HCT116 (cell line): ENCODE measurements around the gene SEC16B. TPM values are rescaled to one million over a fixed set of nuclear protein-coding genes. Genes with fewer than 3 reads are reported as not detected.

ENCODE experiments used
- ATAC-seq: fragments of 200-7000 bp; cut with Tn5 transposase; 2 replicates; pipeline ENCODE4 v1.9.1; 2020; ENCODE audit warnings: mild to moderate bottlenecking, moderate library complexity
- BruUV-seq: library from RNA; stranded (reverse); fragments of 400-500 nt; replicated peaks from 2 replicates; lab custom pipeline; 2021; lab: Mats Ljungman, UMichigan
- CTCF ChIA-PET: fragments of 300-600 bp; sonication (Branson Sonifier 250); formaldehyde crosslinking; loops from one replicate; lab custom pipeline; 2021; ENCODE audit warnings: antibody characterized with exemption; lab: Charles Lee
- POLR2A ChIA-PET: fragments of 300-600, 350-600 bp; sonication (Branson Sonifier 250); formaldehyde crosslinking; loops from one replicate; lab custom pipeline; 2021; ENCODE audit warnings: antibody characterized with exemption; lab: Charles Lee
- RAD21 ChIA-PET, 2 experiments: fragments of 300-600 bp; sonication (Branson Sonifier 250); formaldehyde crosslinking; loops; one replicate each; lab custom pipeline; 2023; ENCODE audit warnings: low total read pairs in 2 of 2; ENCODE audit not compliant: uncharacterized antibody in 2 of 2, unreplicated experiment in 2 of 2, low non-redundant PET in 1 of 2; lab: Charles Lee
- DNase-seq: peaks from one replicate; pipeline ENCODE4 v3.0.0-alpha.2; 2010; ENCODE audit warnings: low read depth, low spot score
- H2AFZ ChIP-seq: fragments of 200-600 bp; shearing (Covaris generic), sonication (generic); 2 replicates; pipeline ENCODE4 v1.6.1; 2017; ENCODE audit warnings: low read depth, mixed run types, mixed read lengths, antibody characterized with exemption, low read length; ENCODE audit not compliant: poor library complexity, severe bottlenecking
- H3K27ac ChIP-seq: 2 replicates; pipeline ENCODE4 v1.5.1; 2012; ENCODE audit warnings: low read depth, low read length
- H3K27me3 ChIP-seq: fragments of 200-600 bp; sonication (generic); 2 replicates; pipeline ENCODE4 v1.6.1; 2016; ENCODE audit warnings: mixed run types, low read length, mixed read lengths; ENCODE audit not compliant: insufficient read depth
- H3K36me3 ChIP-seq, 2 experiments: fragments of 200-500 bp in 1 of 2; fragments of 200-600 bp in 1 of 2; sonication (Bioruptor generic) in 1 of 2; sonication (generic) in 1 of 2; 2 replicates each; pipeline versions ENCODE4 v1.5.1 to v1.6.1; 2014 to 2016; ENCODE audit warnings: low read length in 2 of 2, inconsistent platforms in 1 of 2, mixed read lengths in 1 of 2, mixed run types in 1 of 2; ENCODE audit not compliant: insufficient read depth in 2 of 2, control insufficient read depth in 1 of 2
- H3K4me1 ChIP-seq, 2 experiments: fragments of 200-600 bp in 1 of 2; sonication (generic) in 1 of 2; 2 replicates each; pipeline versions ENCODE4 v1.5.1 to v1.6.1; 2012 to 2017; ENCODE audit warnings: low read length in 2 of 2, inconsistent platforms in 1 of 2, mild to moderate bottlenecking in 1 of 2, mixed read lengths in 1 of 2, mixed run types in 1 of 2, moderate library complexity in 1 of 2; ENCODE audit not compliant: insufficient read depth in 2 of 2, control insufficient read depth in 1 of 2
- H3K4me2 ChIP-seq: fragments of 200-600 bp; sonication (generic); 2 replicates; pipeline ENCODE4 v1.6.1; 2017; ENCODE audit warnings: mixed run types, low read length, mixed read lengths
- H3K4me3 ChIP-seq, 2 experiments: fragments of 200-600 bp in 1 of 2; sonication (generic) in 1 of 2; replicated peaks in 1 of 2; 2 replicates each; pipeline ENCODE4 v1.5.1; 2011 to 2016; ENCODE audit warnings: low read length in 2 of 2, control low read depth in 1 of 2, low read depth in 1 of 2, mild to moderate bottlenecking in 1 of 2, mixed read lengths in 1 of 2, mixed run types in 1 of 2
- H3K79me2 ChIP-seq: fragments of 200-600 bp; sonication (generic); 2 replicates; pipeline ENCODE4 v1.6.1; 2017; ENCODE audit warnings: mild to moderate bottlenecking, mixed run types, low read length, moderate library complexity, mixed read lengths; ENCODE audit not compliant: insufficient read depth
- H3K9ac ChIP-seq: fragments of 200-600 bp; sonication (generic); 2 replicates; pipeline ENCODE4 v1.6.1; 2016; ENCODE audit warnings: low read length, mixed read lengths
- H3K9me2 ChIP-seq: fragments of 200-600 bp; sonication (generic), shearing (Covaris generic); 2 replicates; pipeline ENCODE4 v1.6.1; 2017; ENCODE audit warnings: mixed run types, mild to moderate bottlenecking, moderate library complexity; ENCODE audit not compliant: insufficient read depth
- H3K9me3 ChIP-seq, 2 experiments: fragments of 200-500 bp in 1 of 2; fragments of 200-600 bp in 1 of 2; sonication (Bioruptor generic) in 1 of 2; sonication (generic) in 1 of 2; 2 replicates each; pipeline ENCODE4 v1.6.1; 2014 to 2017; ENCODE audit warnings: low read length in 2 of 2, mixed read lengths in 2 of 2, inconsistent platforms in 1 of 2, low read depth in 1 of 2, mild to moderate bottlenecking in 1 of 2, mixed run types in 1 of 2, moderate library complexity in 1 of 2; ENCODE audit not compliant: control insufficient read depth in 1 of 2, insufficient read depth in 1 of 2
- H4K20me1 ChIP-seq: fragments of 200-600 bp; sonication (generic), shearing (Covaris generic); 2 replicates; pipeline ENCODE4 v1.6.1; 2017; ENCODE audit warnings: mixed run types, mild to moderate bottlenecking, moderate library complexity; ENCODE audit not compliant: insufficient read depth
- CBX3 ChIP-seq: IDR thresholded peaks from 2 replicates; pipeline ENCODE4 v1.6.1; 2012; ENCODE audit warnings: low read depth
- CEBPB ChIP-seq: IDR thresholded peaks from 2 replicates; pipeline ENCODE4 v1.6.1; 2012; ENCODE audit warnings: low read depth
- CTCF ChIP-seq, 3 experiments: fragments of 200-600 bp in 1 of 3; sonication (generic) in 1 of 3; IDR thresholded peaks in 2 of 3; conservative IDR thresholded peaks in 1 of 3; 2 replicates each; pipeline ENCODE4 v1.5.1; 2012 to 2017; ENCODE audit warnings: low read depth in 2 of 3, low read length in 2 of 3, antibody characterized with exemption in 1 of 3, borderline replicate concordance in 1 of 3, control low read depth in 1 of 3, mild to moderate bottlenecking in 1 of 3, mixed read lengths in 1 of 3, mixed run types in 1 of 3, moderate library complexity in 1 of 3; ENCODE audit not compliant: insufficient read depth in 1 of 3
- ELF1 ChIP-seq: IDR thresholded peaks from 2 replicates; pipeline ENCODE4 v1.6.1; 2012; ENCODE audit warnings: low read depth, borderline replicate concordance
- EZH2 ChIP-seq: fragments of 200-600 bp; sonication (generic); IDR thresholded peaks from 2 replicates; pipeline ENCODE4 v1.6.1; 2017; ENCODE audit warnings: antibody characterized with exemption, mixed run types
- EZH2phosphoT487 ChIP-seq: fragments of 200-600 bp; IDR thresholded peaks from 2 replicates; pipeline ENCODE4 v1.6.1; 2018; ENCODE audit warnings: antibody characterized with exemption, borderline replicate concordance
- FOSL1 ChIP-seq: IDR thresholded peaks from 2 replicates; pipeline ENCODE4 v1.6.1; 2012; ENCODE audit warnings: low read depth
- POLR2A ChIP-seq: IDR thresholded peaks from 2 replicates; pipeline ENCODE4 v1.7.0; 2011; ENCODE audit warnings: borderline replicate concordance; ENCODE audit not compliant: insufficient read depth, insufficient read length; ENCODE audit errors: extremely low read depth
- RAD21 ChIP-seq: IDR thresholded peaks from 2 replicates; pipeline ENCODE4 v1.6.1; 2012; ENCODE audit warnings: low read depth, mild to moderate bottlenecking
- SIN3A ChIP-seq: IDR thresholded peaks from 2 replicates; pipeline ENCODE4 v1.6.1; 2012; ENCODE audit warnings: low read depth
- SP1 ChIP-seq: IDR thresholded peaks from 2 replicates; pipeline ENCODE4 v1.6.1; 2012; ENCODE audit warnings: low read depth
- TCF7L2 ChIP-seq: IDR thresholded peaks from 2 replicates; pipeline ENCODE4 v1.7.0; 2011; ENCODE audit warnings: borderline replicate concordance, inconsistent platforms; ENCODE audit not compliant: insufficient read depth, insufficient read length; ENCODE audit errors: extremely low read depth
- ZFX ChIP-seq: fragments of 450-650 bp; IDR thresholded peaks from 2 replicates; pipeline ENCODE4 v1.6.1; 2017
- intact Hi-C: fragments of 100-400 bp; cut with micrococcal nuclease; formaldehyde crosslinking; loops from 2 replicates; pipeline ENCODE4 v1.10.0; 2022
- total RNA-seq: library from RNA; stranded (reverse); gene quantifications from one replicate; pipeline ENCODE4 v1.2.1, GENCODE V29; 2021; ENCODE audit not compliant: unreplicated experiment
- TF ChIP-seq, protein P1 (sequence below): IDR thresholded peaks from 2 replicates; pipeline ENCODE4 v1.6.1; 2012
- TF ChIP-seq, protein P2 (sequence below): IDR thresholded peaks from 2 replicates; pipeline ENCODE4 v1.6.1; 2012
- TF ChIP-seq, protein P3 (sequence below): IDR thresholded peaks from 2 replicates; pipeline ENCODE4 v1.6.1; 2012; ENCODE audit warnings: low read depth

SEC16B gene
- total RNA-seq, 1 experiment from 2014 or later = 1.2 TPM

DNA sequence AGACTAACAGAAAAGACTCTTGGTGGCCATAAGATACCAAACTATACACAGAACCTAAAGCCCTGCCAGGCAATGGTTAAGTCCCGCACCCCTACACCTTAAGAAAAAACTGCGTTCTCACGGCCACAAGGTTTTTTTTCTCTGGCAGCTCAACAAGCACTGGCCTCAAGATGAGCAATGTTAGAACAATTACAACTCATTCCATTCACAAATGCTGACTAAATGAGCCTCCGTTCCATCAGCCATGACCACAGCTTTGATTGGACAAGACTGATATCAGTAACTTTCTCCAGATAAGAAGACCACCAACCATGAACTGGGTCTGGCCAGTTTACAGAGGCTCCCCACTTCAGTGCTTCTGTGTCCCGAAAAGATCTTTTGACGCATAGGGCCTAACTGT lies 31.9 kb downstream of the SEC16B start:
- no peaks in the 10 kb centered on the region for H3K27me3 ChIP-seq
- ChIA-PET POLR2A (no interaction called here), CTCF (no interaction called here), RAD21 (no interaction called here)
- H3K4me2 ChIP-seq = no peak overlapping the region
- H3K27ac ChIP-seq = no peak overlapping the region
- no peak overlapping the region for H2AFZ ChIP-seq
- no peaks in the 10 kb centered on the region for H3K9me3 ChIP-seq
- H3K4me1 ChIP-seq = peaks cover 0 to 3% of the 10 kb centered on the region in 2 experiments; a peak in 1 of 4 replicates
- DNase-seq = no peak
- H3K9me2 ChIP-seq = no peaks in the 10 kb centered on the region
- no peaks in the 10 kb centered on the region for H3K36me3 ChIP-seq
- TF ChIP-seq CTCF (IDR thresholded peaks at IDR 0.05 in 2 of 3, conservative IDR thresholded peaks at IDR 0.05 in 1 of 3; ENCODE audit: borderline replicate concordance in 1 of 3, insufficient read depth in 1 of 3, low read depth in 2 of 3, low read length in 2 of 3) = no peak
- TF ChIP-seq, protein P1, sequence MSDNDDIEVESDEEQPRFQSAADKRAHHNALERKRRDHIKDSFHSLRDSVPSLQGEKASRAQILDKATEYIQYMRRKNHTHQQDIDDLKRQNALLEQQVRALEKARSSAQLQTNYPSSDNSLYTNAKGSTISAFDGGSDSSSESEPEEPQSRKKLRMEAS = no peak
- no peak for TF ChIP-seq CEBPB
- TF ChIP-seq, all 23 proteins: peak for 0
- Histone ChIP-seq H3K9ac (no peak overlapping the region), H4K20me1 (no peaks in the 10 kb centered on the region), H3K79me2 (no peaks in the 10 kb centered on the region), H3K4me3 (no peak overlapping the region)
- ATAC-seq = no peak
- no TSS peak for BruUV-seq
- intact Hi-C loops = no loop called here

GRCh38 chr1:177937174-177937770 lies 32.6 kb downstream of the SEC16B start:
- ATAC-seq = no peak
- no peak for TF ChIP-seq EZH2phosphoT487
- TF ChIP-seq POLR2A = no peak
- no peak for TF ChIP-seq SP1
- no peak for TF ChIP-seq FOSL1
- TF ChIP-seq TCF7L2 = no peak
- TF ChIP-seq SIN3A = no peak
- TF ChIP-seq, protein P2, sequence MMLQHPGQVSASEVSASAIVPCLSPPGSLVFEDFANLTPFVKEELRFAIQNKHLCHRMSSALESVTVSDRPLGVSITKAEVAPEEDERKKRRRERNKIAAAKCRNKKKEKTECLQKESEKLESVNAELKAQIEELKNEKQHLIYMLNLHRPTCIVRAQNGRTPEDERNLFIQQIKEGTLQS = no peak
- TF ChIP-seq EZH2 = no peak
- no peak for TF ChIP-seq RAD21
- TF ChIP-seq CBX3 = no peak
- TF ChIP-seq ZFX = no peak
- TF ChIP-seq, protein P3, sequence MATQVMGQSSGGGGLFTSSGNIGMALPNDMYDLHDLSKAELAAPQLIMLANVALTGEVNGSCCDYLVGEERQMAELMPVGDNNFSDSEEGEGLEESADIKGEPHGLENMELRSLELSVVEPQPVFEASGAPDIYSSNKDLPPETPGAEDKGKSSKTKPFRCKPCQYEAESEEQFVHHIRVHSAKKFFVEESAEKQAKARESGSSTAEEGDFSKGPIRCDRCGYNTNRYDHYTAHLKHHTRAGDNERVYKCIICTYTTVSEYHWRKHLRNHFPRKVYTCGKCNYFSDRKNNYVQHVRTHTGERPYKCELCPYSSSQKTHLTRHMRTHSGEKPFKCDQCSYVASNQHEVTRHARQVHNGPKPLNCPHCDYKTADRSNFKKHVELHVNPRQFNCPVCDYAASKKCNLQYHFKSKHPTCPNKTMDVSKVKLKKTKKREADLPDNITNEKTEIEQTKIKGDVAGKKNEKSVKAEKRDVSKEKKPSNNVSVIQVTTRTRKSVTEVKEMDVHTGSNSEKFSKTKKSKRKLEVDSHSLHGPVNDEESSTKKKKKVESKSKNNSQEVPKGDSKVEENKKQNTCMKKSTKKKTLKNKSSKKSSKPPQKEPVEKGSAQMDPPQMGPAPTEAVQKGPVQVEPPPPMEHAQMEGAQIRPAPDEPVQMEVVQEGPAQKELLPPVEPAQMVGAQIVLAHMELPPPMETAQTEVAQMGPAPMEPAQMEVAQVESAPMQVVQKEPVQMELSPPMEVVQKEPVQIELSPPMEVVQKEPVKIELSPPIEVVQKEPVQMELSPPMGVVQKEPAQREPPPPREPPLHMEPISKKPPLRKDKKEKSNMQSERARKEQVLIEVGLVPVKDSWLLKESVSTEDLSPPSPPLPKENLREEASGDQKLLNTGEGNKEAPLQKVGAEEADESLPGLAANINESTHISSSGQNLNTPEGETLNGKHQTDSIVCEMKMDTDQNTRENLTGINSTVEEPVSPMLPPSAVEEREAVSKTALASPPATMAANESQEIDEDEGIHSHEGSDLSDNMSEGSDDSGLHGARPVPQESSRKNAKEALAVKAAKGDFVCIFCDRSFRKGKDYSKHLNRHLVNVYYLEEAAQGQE = no peak
- TF ChIP-seq ELF1 = no peak

More at GRCh38 chr1:177937174-177937770, 32.6 kb downstream of the SEC16B start:
- Histone ChIP-seq H3K9ac (no peak overlapping the region), H3K36me3 (no peaks in the 10 kb centered on the region), H3K9me3 (no peaks in the 10 kb centered on the region), H2AFZ (no peak overlapping the region), H3K4me3 (no peak overlapping the region), H3K4me1 (peaks cover 0 to 3% of the 10 kb centered on the region in 2 experiments; a peak in 1 of 4 replicates), H3K4me2 (no peak overlapping the region), H3K27ac (no peak overlapping the region), H3K9me2 (no peaks in the 10 kb centered on the region), H4K20me1 (no peaks in the 10 kb centered on the region), H3K79me2 (no peaks in the 10 kb centered on the region), H3K27me3 (no peaks in the 10 kb centered on the region)
- POLR2A ChIA-PET = no interaction called here
- RAD21 ChIA-PET = no interaction called here
- BruUV-seq = no TSS peak
- intact Hi-C loops = no loop called here
- CTCF ChIA-PET = no interaction called here
- DNase-seq = no peak
